ENCODE results near the gene ADAMTS9.

DNA sequence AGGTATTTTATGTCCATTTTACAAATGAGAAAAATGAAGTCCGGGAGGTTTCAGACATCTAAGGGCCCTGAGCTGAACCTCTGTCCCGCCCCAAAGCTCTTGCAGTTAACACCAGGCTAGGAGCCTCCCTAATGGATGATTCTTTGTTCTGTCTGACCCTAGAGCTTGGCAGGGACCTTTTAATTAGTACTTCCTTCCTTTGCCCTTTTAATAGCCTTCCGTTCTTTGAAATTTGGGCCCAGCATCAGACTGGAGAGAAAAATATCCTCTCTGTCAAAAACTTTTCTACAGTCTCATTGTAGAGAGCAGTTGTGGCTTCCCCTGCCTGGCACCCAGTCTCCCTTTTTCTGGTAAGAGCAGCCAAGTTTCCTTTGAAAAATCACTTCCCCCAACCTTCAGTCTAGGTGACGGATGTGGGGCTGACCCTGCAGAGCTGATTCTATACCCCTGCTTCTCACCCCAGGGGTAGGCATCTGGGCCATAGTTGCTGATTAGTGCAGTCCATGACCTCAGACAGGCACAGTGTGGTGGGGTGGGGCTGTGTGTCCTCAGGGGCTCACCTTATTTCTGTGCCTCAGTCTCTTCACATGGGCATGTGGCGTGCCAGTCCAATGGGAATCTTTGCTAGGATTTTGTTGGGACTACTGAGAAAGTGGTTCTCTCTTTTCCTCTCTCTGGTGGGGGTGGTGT, 220.4 kb downstream of the ADAMTS9 start:
- TF ChIP-seq MAX (IDR thresholded peaks at IDR 0.05) (no peak), EP300 (IDR thresholded peaks at IDR 0.05; ENCODE audit: borderline replicate concordance) (no peak), RAD21 (IDR thresholded peaks at IDR 0.05; ENCODE audit: low read depth) (no peak), FOXM1 (IDR thresholded peaks at IDR 0.05; ENCODE audit: borderline replicate concordance, low read depth) (no peak), CREB1 (IDR thresholded peaks at IDR 0.05; ENCODE audit: low read depth) (no peak), TCF12 (IDR thresholded peaks at IDR 0.05; ENCODE audit: low read depth) (no peak), YY1 (IDR thresholded peaks at IDR 0.05; ENCODE audit: low read depth) (no peak), NFIC (IDR thresholded peaks at IDR 0.05) (no peak), ZBTB7A (IDR thresholded peaks at IDR 0.05; ENCODE audit: low read depth) (no peak), CEBPB (IDR thresholded peaks at IDR 0.05) (no peak), TEAD4 (IDR thresholded peaks at IDR 0.05) (no peak)
- TF ChIP-seq, protein P1, sequence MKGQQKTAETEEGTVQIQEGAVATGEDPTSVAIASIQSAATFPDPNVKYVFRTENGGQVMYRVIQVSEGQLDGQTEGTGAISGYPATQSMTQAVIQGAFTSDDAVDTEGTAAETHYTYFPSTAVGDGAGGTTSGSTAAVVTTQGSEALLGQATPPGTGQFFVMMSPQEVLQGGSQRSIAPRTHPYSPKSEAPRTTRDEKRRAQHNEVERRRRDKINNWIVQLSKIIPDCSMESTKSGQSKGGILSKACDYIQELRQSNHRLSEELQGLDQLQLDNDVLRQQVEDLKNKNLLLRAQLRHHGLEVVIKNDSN (IDR thresholded peaks at IDR 0.05) = no peak
- TF ChIP-seq, protein P2, sequence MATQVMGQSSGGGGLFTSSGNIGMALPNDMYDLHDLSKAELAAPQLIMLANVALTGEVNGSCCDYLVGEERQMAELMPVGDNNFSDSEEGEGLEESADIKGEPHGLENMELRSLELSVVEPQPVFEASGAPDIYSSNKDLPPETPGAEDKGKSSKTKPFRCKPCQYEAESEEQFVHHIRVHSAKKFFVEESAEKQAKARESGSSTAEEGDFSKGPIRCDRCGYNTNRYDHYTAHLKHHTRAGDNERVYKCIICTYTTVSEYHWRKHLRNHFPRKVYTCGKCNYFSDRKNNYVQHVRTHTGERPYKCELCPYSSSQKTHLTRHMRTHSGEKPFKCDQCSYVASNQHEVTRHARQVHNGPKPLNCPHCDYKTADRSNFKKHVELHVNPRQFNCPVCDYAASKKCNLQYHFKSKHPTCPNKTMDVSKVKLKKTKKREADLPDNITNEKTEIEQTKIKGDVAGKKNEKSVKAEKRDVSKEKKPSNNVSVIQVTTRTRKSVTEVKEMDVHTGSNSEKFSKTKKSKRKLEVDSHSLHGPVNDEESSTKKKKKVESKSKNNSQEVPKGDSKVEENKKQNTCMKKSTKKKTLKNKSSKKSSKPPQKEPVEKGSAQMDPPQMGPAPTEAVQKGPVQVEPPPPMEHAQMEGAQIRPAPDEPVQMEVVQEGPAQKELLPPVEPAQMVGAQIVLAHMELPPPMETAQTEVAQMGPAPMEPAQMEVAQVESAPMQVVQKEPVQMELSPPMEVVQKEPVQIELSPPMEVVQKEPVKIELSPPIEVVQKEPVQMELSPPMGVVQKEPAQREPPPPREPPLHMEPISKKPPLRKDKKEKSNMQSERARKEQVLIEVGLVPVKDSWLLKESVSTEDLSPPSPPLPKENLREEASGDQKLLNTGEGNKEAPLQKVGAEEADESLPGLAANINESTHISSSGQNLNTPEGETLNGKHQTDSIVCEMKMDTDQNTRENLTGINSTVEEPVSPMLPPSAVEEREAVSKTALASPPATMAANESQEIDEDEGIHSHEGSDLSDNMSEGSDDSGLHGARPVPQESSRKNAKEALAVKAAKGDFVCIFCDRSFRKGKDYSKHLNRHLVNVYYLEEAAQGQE (IDR thresholded peaks at IDR 0.05; ENCODE audit: low read depth) = no peak

Measured in Ishikawa (cell line).